Thoracic aorta (tissue), 2 donors: ENCODE data around the gene FBXO9. TPM values are rescaled to one million over a fixed set of nuclear protein-coding genes. Genes with fewer than 3 reads are reported as not detected.
A peak's percentile ranks its signal among the peaks of the same experiment; 100 is the strongest.

Experiments
- ATAC-seq: fragments of 150-250 bp; one replicate; pipeline ENCODE4 v1.8.0; 2017; ENCODE audit warnings: low read depth; ENCODE audit not compliant: insufficient number of reproducible peaks, low FRiP score
- DNase-seq: peaks from one replicate; pipeline ENCODE4 v3.0.0-alpha.2; 2020; ENCODE audit warnings: low spot score
- H3K27ac ChIP-seq, 2 donors: fragments of 200-600 bp; sonication (generic); 1 replicate in 1 of 2; 2 replicates in 1 of 2; pipeline ENCODE4 v1.5.1; 2016; ENCODE audit warnings: mild to moderate bottlenecking in 2 of 2, moderate library complexity in 2 of 2
- H3K27me3 ChIP-seq: fragments of 200-600 bp; sonication (generic); replicated peaks from 2 replicates; pipeline ENCODE4 v1.6.0; 2016; ENCODE audit warnings: mild to moderate bottlenecking; ENCODE audit not compliant: insufficient read depth
- H3K36me3 ChIP-seq: fragments of 200-600 bp; sonication (generic); one replicate; pipeline ENCODE4 v1.5.1; 2016
- H3K4me1 ChIP-seq, 2 donors: fragments of 200-600 bp; sonication (generic); 1 replicate in 1 of 2; 2 replicates in 1 of 2; pipeline versions ENCODE4 v1.5.1 to v1.6.0; 2016; ENCODE audit warnings: low read depth in 2 of 2, mild to moderate bottlenecking in 1 of 2; ENCODE audit not compliant: control insufficient read depth in 1 of 2
- H3K4me3 ChIP-seq: fragments of 200-600 bp; sonication (generic); 2 replicates; pipeline ENCODE4 v1.5.1; 2016; ENCODE audit warnings: mild to moderate bottlenecking
- H3K9me3 ChIP-seq: fragments of 200-600 bp; sonication (generic); 2 replicates; pipeline ENCODE4 v1.5.1; 2016
- CTCF ChIP-seq: fragments of 200-600 bp; sonication (generic); IDR thresholded peaks from one replicate; pipeline ENCODE4 v1.5.1; 2019; ENCODE audit warnings: antibody characterized with exemption
- total RNA-seq, 2 donors: library from RNA; depleted of rRNA; stranded (reverse); fragments of >200 nt; gene quantifications; one replicate each; pipeline versions ENCODE4 v1.1.0 to v1.2.3, GENCODE V29; 2016

FBXO9 gene
- 10 to 100 TPM; 30.1 to 78.2 TPM for total RNA-seq

- TF ChIP-seq CTCF, result no peak
- DNase-seq, result no peak
- H3K4me3 ChIP-seq, result peak within 1 kb of the TSS; percentile 77
- H3K27me3 ChIP-seq, result no peaks in the 10 kb centered on the region
- peak within 1 kb of the TSS; percentile 76 to 92 for H3K27ac ChIP-seq
- no peaks in the 10 kb centered on the region for H3K9me3 ChIP-seq
- ATAC-seq, result peak; percentile 40
- no peaks in the 10 kb centered on the region for H3K36me3 ChIP-seq
- peaks cover 7 to 43% of the 10 kb centered on the region in 2 donors for H3K4me1 ChIP-seq
Observed at GRCh38 chr6:53065266-53066076, at the start of gene FBXO9. Gene FBXO9 (plus strand): TSS chr6:53065404. CDS start chr6:53065790, 386 bp downstream.

DNA sequence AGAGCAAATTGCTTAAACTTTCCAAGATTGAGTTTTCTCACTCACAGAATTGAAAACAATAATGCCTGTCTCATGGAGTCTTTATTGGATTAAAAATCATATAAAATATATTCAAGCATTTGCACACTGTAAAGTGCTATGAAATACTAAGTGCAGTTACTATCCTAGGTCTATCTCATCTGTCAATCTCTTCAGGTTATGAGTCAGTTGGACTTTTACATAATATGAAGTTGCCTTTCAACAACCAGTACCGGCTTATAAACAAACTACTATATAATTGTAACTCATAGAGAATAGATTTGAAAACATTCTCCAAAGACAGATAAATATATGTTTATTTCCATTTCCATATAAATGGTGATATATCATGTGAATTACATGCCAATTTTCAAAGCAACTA is 49.7 kb upstream of the FBXO9 start:
- Histone ChIP-seq H3K36me3 (peaks cover 27% of the 10 kb centered on the region), H3K9me3 (no peaks in the 10 kb centered on the region), H3K27me3 (no peaks in the 10 kb centered on the region), H3K4me3 (no peak overlapping the region), H3K4me1 (peaks cover 11 to 21% of the 10 kb centered on the region in 2 donors), H3K27ac (no peak overlapping the region)
- TF ChIP-seq CTCF, result no peak
- DNase-seq (no peak), ATAC-seq (no peak)

DNA sequence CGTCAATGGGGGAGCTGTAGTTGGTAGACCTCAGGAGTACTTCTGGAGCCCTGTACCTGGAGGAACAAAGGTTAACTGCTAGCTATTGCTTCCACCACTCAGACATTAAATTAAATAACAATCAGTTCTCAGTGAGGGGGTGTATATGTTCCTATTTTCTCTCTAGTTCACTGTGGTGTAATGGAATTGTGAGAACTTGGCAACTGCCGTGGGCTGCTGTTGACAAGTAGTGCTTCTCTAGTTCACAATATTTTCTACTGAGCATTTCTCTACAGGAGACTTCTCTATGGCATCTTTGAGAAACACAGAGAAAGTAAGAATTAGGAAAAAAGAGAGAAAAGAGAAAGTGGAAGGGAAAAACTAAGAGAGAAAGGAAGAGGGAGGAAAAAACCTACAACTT is 46.8 kb upstream of the FBXO9 start:
- no peaks in the 10 kb centered on the region for H3K9me3 ChIP-seq
- H3K36me3 ChIP-seq, result peaks cover 10% of the 10 kb centered on the region
- H3K27me3 ChIP-seq, result no peaks in the 10 kb centered on the region
- DNase-seq (no peak), ATAC-seq (no peak)
- TF ChIP-seq CTCF, result no peak
- no peak overlapping the region for H3K27ac ChIP-seq
- peaks cover 11 to 18% of the 10 kb centered on the region in 2 donors for H3K4me1 ChIP-seq
- no peak overlapping the region for H3K4me3 ChIP-seq

DNA sequence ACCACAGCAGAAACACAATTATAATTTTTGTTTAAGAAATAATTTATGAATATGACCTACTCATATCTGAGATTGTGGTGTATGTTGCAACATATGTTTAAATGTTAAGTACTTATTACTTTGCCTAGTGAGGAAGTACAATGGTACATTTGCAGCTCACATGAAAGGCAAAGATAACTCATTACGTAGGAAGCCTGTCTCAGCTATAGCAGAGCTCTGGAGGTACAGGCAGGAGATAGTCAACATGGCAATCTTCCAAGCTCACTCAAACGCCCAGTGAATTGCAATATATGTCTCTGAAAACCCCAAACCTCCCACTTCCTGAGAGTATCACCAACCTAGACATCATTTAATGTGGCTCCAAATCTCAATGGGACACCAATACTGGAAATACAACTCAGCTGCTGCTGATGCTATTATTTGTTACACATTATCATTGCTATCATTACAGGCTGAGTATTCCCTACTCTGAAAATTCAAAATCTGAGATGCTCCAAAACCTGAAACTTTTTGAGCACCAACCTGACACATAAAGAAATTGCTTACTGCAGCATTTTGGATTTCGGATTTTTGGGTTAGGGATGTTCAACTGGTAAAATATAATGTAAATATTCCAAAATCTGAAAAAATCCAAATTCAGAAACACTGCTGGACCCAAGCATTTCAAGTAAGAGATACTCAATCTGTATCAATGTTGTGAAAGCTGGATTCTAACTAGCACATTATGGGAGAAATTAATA is 45.0 kb upstream of the FBXO9 start:
- H3K27ac ChIP-seq, result no peak overlapping the region
- H3K4me1 ChIP-seq, result peaks cover under 1% of the 10 kb centered on the region in 2 donors
- peaks cover 10% of the 10 kb centered on the region for H3K36me3 ChIP-seq
- DNase-seq (no peak), ATAC-seq (no peak)
- H3K9me3 ChIP-seq, result no peaks in the 10 kb centered on the region
- no peak for TF ChIP-seq CTCF
- no peak overlapping the region for H3K4me3 ChIP-seq
- H3K27me3 ChIP-seq, result no peaks in the 10 kb centered on the region

DNA sequence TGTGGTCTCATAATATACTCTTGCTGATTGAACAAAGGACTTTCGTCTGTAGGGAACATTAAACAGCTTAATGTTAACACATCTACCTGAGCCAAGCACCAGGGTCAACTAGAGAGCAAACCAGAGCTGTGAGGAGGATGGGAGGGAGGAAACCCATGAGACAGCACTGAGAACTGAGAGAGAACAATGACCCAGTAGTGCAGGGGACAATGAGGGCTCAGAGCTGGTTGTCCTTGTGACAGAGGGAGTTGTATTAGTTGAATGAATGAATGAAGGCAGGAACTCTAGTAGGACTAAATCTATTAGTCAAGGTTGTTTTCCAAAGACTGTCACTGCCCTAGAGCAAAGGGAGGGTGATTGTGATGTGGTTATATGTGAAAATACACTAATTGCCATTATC is 41.9 kb upstream of the FBXO9 start:
- Histone ChIP-seq H3K27me3 (no peaks in the 10 kb centered on the region), H3K27ac (no peak overlapping the region), H3K4me1 (no peaks in the 10 kb centered on the region), H3K4me3 (no peak overlapping the region), H3K9me3 (no peaks in the 10 kb centered on the region), H3K36me3 (no peaks in the 10 kb centered on the region)
- no peak for ATAC-seq
- TF ChIP-seq CTCF, result no peak
- DNase-seq, result no peak
